Naive B cell (primary cell): Measurements from ENCODE around the gene PTPRU. TPM values are rescaled to one million over a fixed set of nuclear protein-coding genes. Genes with fewer than 3 reads are reported as not detected.
A peak's percentile ranks its signal among the peaks of the same experiment; 100 is the strongest.
"Not testable (repeated sequence)": the region's sequence is repeated elsewhere in the genome, so short reads cannot be mapped to it uniquely, and the experiment has no call there.

Experiments
- ATAC-seq, 2 donors: fragments of 150-1000 bp; cut with Tn5 transposase; 2 replicates each; pipeline ENCODE4 v1.10.0; 2021; ENCODE audit warnings: low read depth in 2 of 2, mild to moderate bottlenecking in 2 of 2, moderate library complexity in 2 of 2
- DNase-seq: peaks from one replicate; pipeline ENCODE4 v3.0.0; 2022
- H3K27ac Mint-ChIP-seq, 6 donors: one replicate each; pipeline ENCODE4 v1.8.0; 2020 to 2022; ENCODE audit warnings: mild to moderate bottlenecking in 6 of 6, mixed read lengths in 6 of 6, moderate library complexity in 5 of 6, inconsistent platforms in 2 of 6
- H3K27me3 Mint-ChIP-seq, 3 donors: one replicate each; pipeline ENCODE4 v1.8.0; 2021 to 2022; ENCODE audit warnings: mixed read lengths in 3 of 3, mild to moderate bottlenecking in 1 of 3
- H3K36me3 Mint-ChIP-seq, 2 donors: one replicate each; pipeline ENCODE4 v1.8.0; 2020 to 2022; ENCODE audit warnings: mixed read lengths in 2 of 2, inconsistent platforms in 1 of 2, mild to moderate bottlenecking in 1 of 2
- H3K4me1 Mint-ChIP-seq, 3 donors: one replicate each; pipeline ENCODE4 v1.8.0; 2020 to 2022; ENCODE audit warnings: mixed read lengths in 3 of 3, inconsistent platforms in 1 of 3, mild to moderate bottlenecking in 1 of 3, moderate library complexity in 1 of 3
- H3K4me3 Mint-ChIP-seq, 8 donors: one replicate each; pipeline ENCODE4 v1.8.0; 2020 to 2022; ENCODE audit warnings: mild to moderate bottlenecking in 8 of 8, mixed read lengths in 8 of 8, moderate library complexity in 8 of 8, inconsistent platforms in 2 of 8
- H3K9me3 Mint-ChIP-seq, 7 donors: one replicate each; pipeline ENCODE4 v1.8.0; 2020 to 2022; ENCODE audit warnings: mixed read lengths in 7 of 7, mild to moderate bottlenecking in 5 of 7, inconsistent platforms in 2 of 7, moderate library complexity in 1 of 7
- polyA plus RNA-seq, 6 donors: library from polyadenylated mRNA; unstranded; fragments of 300-500 nt; fragmentation: Illumina TruSeq; gene quantifications; one replicate each; pipeline ENCODE4 v1.2.3, GENCODE V29; 2021; ENCODE audit warnings: low read depth in 6 of 6

Gene PTPRU
- polyA plus RNA-seq, 6 donors from 2014 or later = not detected

DNA sequence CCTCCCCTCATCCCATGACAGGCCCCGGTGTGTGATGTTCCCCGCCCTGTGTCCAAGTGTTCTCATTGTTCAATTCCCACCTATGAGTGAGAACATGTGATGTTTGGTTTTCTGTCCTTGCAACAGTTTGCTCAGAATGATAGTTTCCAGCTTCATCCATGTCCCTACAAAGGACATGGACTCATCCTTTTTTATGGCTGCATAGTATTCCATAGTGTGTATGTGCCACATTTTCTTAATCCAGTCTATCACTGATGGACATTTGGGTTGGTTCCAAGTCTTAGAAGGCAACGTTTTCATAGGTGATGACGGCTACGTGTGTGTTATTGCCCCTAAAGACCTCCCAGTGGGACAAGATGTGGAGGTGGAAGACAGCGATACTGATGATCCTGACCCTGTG lies 65.4 kb downstream of the PTPRU start:
- not testable (repeated sequence) for H3K27ac Mint-ChIP-seq, H3K4me1 Mint-ChIP-seq, DNase-seq, H3K9me3 Mint-ChIP-seq, H3K36me3 Mint-ChIP-seq, ATAC-seq, H3K4me3 Mint-ChIP-seq
- peaks cover 21 to 46% (median 25%) of the 10 kb centered on the region in 3 donors for H3K27me3 Mint-ChIP-seq

DNA sequence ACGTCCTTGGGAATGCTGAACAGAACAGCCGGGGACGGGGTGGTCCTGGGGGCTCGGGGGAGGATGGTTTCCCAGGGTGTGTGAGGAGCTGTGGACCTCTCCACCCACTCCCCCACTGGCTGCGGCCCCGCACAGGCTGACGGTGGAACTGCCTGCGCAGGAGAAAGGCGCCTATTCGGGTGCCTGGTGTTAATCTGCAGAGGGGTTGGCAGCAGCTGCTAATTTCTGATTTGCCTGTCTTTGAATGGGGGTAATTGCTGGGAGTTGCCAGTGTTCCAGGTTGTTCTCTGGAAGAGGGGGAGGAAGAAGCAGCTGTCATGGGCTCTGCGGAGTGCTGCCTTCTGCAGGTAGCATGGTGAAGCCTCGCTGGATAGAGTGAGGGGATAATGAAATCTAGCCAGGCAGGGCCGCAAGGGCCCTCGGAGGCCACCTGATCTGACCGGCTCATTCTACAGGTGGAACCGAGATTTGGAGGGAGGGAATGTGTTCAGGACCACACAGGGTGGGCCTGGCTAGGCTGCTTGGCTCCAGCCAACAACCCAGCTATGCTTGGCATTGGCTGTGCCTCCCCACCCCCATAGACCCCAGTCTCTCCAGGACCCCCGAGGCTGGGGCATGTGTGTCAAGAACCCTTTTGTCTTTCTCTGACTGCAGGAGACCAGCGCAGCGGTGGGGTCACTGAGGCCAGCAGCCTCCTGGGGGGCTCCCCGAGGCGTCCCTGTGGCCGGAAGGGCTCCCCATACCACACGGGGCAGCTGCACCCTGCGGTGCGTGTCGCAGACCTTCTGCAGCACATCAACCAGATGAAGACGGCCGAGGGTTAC lies 67.1 kb downstream of the PTPRU start:
- Mint-ChIP-seq H3K27me3 (peaks cover 9 to 32% (median 19%) of the 10 kb centered on the region in 3 donors), H3K4me3 (no peak overlapping the region), H3K9me3 (peaks cover 0 to 6% (median 0%) of the 10 kb centered on the region in 7 donors), H3K27ac (no peak overlapping the region), H3K36me3 (no peaks in the 10 kb centered on the region), H3K4me1 (no peaks in the 10 kb centered on the region)
- no peak for DNase-seq
- no peak for ATAC-seq

DNA sequence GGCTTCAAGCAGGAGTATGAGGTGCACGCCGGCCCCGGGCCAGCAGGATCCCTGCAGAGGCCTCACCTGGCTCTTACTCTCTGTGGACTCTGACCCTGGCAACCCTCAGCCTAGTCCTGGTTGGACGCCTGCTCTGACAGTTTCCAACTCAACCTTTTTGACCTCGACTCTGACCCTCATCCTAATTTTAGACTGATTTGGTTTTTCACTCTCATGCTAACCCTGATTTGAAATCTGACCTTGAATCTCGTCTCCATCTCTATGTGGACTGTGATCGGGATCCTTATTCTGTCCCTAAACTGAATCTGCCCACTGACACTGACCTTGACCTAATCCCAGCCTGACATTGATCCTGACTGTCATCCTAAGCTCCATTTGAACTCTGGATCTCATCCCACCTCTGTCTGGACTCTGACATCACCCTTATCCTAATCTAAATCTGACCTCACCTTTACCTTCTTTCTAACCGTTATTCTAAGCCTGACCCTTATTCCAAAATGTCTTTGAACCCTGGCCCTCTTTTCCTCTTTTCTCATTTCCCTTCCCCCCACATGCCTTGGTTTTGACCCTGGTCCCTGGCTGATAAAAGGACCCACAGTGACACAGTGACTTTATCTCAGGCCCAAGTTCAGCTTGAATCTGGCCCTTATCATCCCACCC lies 67.8 kb downstream of the PTPRU start:
- no peaks in the 10 kb centered on the region for H3K4me1 Mint-ChIP-seq
- no peaks in the 10 kb centered on the region for H3K36me3 Mint-ChIP-seq
- peaks cover 0 to 6% (median 0%) of the 10 kb centered on the region in 7 donors for H3K9me3 Mint-ChIP-seq
- H3K4me3 Mint-ChIP-seq = peak overlapping the region in 1 of 8 donors; percentile 49
- peaks cover 5 to 24% (median 13%) of the 10 kb centered on the region in 3 donors for H3K27me3 Mint-ChIP-seq
- no peak overlapping the region for H3K27ac Mint-ChIP-seq
- ATAC-seq (no peak), DNase-seq (no peak)

GRCh38 chr1:29305943-29306342 lies 69.6 kb downstream of the PTPRU start:
- DNase-seq (no peak), ATAC-seq (no peak)
- Mint-ChIP-seq H3K27me3 (peaks cover 0 to 9% (median 5%) of the 10 kb centered on the region in 3 donors), H3K27ac (no peak overlapping the region), H3K36me3 (no peaks in the 10 kb centered on the region), H3K9me3 (peaks cover 0 to 6% (median 0%) of the 10 kb centered on the region in 7 donors), H3K4me1 (no peaks in the 10 kb centered on the region), H3K4me3 (no peak overlapping the region)

- Mint-ChIP-seq H3K4me3 (no peak overlapping the region), H3K9me3 (peaks cover 0 to 6% (median 0%) of the 10 kb centered on the region in 7 donors), H3K36me3 (no peaks in the 10 kb centered on the region), H3K27me3 (peaks cover 0 to 9% (median 4%) of the 10 kb centered on the region in 3 donors), H3K27ac (no peak overlapping the region), H3K4me1 (no peaks in the 10 kb centered on the region)
- ATAC-seq (no peak), DNase-seq (no peak)
Observed at GRCh38 chr1:29306471-29307140, 70.3 kb downstream of the PTPRU start.

GRCh38 chr1:29309075-29309474 lies 72.8 kb downstream of the PTPRU start:
- H3K4me3 Mint-ChIP-seq = no peak overlapping the region

DNA sequence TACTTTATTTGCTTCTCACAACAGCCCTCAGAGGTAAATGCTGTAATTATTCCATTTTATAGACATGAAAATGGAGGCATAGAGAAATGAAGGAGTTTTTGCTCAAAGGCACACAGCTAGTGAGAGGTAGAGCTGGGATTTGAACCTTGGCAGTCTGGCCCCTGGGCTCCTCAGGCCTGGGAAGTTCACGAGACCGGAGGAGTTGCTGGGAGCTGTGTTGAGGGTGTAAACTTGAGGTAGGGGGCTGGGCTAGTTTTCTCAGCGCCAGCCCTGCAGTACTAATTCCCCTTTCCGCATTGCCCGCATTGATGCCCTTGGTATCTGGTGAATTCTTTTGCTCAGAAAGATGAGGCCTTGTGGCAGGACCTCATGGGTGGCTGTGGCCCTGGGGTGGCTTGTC lies 73.3 kb downstream of the PTPRU start:
- ATAC-seq (no peak), DNase-seq (no peak)
- no peaks in the 10 kb centered on the region for H3K9me3 Mint-ChIP-seq
- no peaks in the 10 kb centered on the region for H3K36me3 Mint-ChIP-seq
- H3K27me3 Mint-ChIP-seq = peaks cover 0 to 9% (median under 1%) of the 10 kb centered on the region in 3 donors
- H3K27ac Mint-ChIP-seq = peak overlapping the region in 1 of 6 donors; percentile 45
- H3K4me1 Mint-ChIP-seq = no peaks in the 10 kb centered on the region
- H3K4me3 Mint-ChIP-seq = no peak overlapping the region

More at GRCh38 chr1:29309075-29309474, 72.8 kb downstream of the PTPRU start:
- DNase-seq (no peak), ATAC-seq (no peak)
- Mint-ChIP-seq H3K27me3 (peaks cover 0 to 8% (median 6%) of the 10 kb centered on the region in 3 donors), H3K4me1 (no peaks in the 10 kb centered on the region), H3K36me3 (no peaks in the 10 kb centered on the region), H3K9me3 (no peaks in the 10 kb centered on the region), H3K27ac (no peak overlapping the region)

GRCh38 chr1:29310616-29311180 lies 74.4 kb downstream of the PTPRU start:
- no peak for DNase-seq
- no peaks in the 10 kb centered on the region for H3K4me1 Mint-ChIP-seq
- ATAC-seq = no peak
- no peak overlapping the region for H3K4me3 Mint-ChIP-seq
- no peaks in the 10 kb centered on the region for H3K9me3 Mint-ChIP-seq
- H3K27me3 Mint-ChIP-seq = peaks cover 0 to 9% (median 0%) of the 10 kb centered on the region in 3 donors
- peak overlapping the region in 1 of 6 donors; percentile 29 for H3K27ac Mint-ChIP-seq
- H3K36me3 Mint-ChIP-seq = no peaks in the 10 kb centered on the region

GRCh38 chr1:29311352-29312030 lies 75.2 kb downstream of the PTPRU start:
- H3K36me3 Mint-ChIP-seq = no peaks in the 10 kb centered on the region
- ATAC-seq (no peak), DNase-seq (no peak)
- H3K4me1 Mint-ChIP-seq = no peaks in the 10 kb centered on the region
- no peak overlapping the region for H3K4me3 Mint-ChIP-seq
- no peaks in the 10 kb centered on the region for H3K9me3 Mint-ChIP-seq
- H3K27me3 Mint-ChIP-seq = peaks cover 0 to 5% (median 0%) of the 10 kb centered on the region in 3 donors
- H3K27ac Mint-ChIP-seq = no peak overlapping the region

DNA sequence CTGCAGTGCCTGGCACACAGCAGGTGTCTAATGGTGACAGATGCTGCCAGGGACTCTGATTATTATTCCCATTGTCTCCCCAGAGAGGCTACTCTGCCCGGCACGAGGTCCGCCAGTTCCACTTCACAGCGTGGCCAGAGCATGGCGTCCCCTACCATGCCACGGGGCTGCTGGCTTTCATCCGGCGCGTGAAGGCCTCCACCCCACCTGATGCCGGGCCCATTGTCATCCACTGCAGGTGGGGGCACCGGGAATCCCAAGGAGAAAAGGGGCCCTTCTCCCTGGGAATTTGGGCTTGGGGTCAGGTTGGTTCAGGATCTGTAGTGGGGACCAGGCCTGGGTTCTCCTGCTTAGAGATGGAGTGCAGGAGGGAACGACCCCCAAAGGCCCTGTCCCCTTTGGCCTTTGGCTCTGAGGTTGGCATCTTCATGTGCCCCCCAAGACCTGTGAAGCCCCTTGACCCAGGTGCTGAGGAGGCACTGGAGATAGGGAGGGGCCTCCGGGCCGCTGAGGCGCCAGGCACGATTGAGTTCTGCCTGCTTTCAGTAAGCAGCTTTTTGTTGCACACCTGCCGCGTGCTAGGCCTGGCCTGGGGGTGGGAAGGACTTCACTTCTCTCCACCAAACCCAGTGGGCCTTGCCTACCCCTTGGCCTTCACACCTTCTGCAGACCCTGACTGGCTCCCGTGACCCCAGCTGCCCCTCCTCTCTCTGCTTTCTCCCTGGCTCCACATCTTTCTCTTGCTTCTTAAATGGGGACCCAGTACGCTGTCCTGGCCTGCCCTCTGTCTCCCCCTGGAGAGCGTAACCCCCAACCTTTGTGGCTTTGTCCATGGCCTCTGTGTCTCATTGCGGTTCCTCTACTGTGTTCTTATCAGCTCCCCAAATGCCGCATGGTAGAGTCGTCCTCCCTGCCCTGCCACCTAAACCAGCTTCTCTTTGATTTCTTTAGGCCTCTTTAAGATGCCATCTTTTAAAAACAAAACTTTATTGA lies 76.4 kb downstream of the PTPRU start:
- DNase-seq (no peak), ATAC-seq (no peak)
- Mint-ChIP-seq H3K4me1 (no peaks in the 10 kb centered on the region), H3K4me3 (no peak overlapping the region), H3K36me3 (no peaks in the 10 kb centered on the region), H3K9me3 (no peaks in the 10 kb centered on the region), H3K27me3 (peaks cover 0 to 5% (median 4%) of the 10 kb centered on the region in 3 donors), H3K27ac (no peak overlapping the region)

GRCh38 chr1:29314685-29315084 lies 78.4 kb downstream of the PTPRU start:
- DNase-seq, H3K4me1 Mint-ChIP-seq, H3K36me3 Mint-ChIP-seq, H3K9me3 Mint-ChIP-seq, H3K4me3 Mint-ChIP-seq, H3K27me3 Mint-ChIP-seq, ATAC-seq: not testable (repeated sequence)
- H3K27ac Mint-ChIP-seq = peak overlapping the region in 1 of 6 donors; percentile 57

DNA sequence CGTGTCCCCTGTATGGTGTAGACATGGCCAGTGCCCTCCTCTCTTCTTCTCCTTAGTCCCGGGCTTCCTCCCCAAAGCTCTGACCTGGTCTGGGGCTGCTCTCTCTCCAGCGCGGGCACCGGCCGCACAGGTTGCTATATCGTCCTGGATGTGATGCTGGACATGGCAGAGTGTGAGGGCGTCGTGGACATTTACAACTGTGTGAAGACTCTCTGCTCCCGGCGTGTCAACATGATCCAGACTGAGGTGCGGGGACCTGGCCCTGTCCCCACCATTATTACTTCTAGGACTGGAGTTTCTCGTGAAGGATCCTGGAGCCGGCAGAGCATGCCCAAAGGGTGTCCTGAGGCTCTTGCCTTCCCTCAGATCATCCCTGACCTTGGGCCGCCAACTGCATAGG lies 78.9 kb downstream of the PTPRU start:
- ATAC-seq (no peak), DNase-seq (no peak)
- Mint-ChIP-seq H3K27ac (no peak overlapping the region), H3K4me1 (no peaks in the 10 kb centered on the region), H3K9me3 (no peaks in the 10 kb centered on the region), H3K4me3 (no peak overlapping the region), H3K27me3 (peaks cover 5 to 10% (median 7%) of the 10 kb centered on the region in 3 donors), H3K36me3 (no peaks in the 10 kb centered on the region)
